ENCODE results near the gene ZNHIT6.
"Not testable (repeated sequence)": the region's sequence is repeated elsewhere in the genome, so short reads cannot be mapped to it uniquely, and the experiment has no call there.

Gene ZNHIT6

GRCh38 chr1:85707990-85708828 lies at the start of gene ZNHIT6:
ZNHIT6 (minus strand) TSS chr1:85708433; CDS start chr1:85708284, 149 bp downstream.
- peak; percentile 94 for DNase-seq (ENCODE audit: low spot score)

GRCh38 chr1:85756864-85757263 lies 48.6 kb upstream of the ZNHIT6 start:
- no peak for DNase-seq (ENCODE audit: low spot score)

- no peak for DNase-seq (ENCODE audit: low spot score)
Measured at GRCh38 chr1:85748120-85748519, 39.9 kb upstream of the ZNHIT6 start.

GRCh38 chr1:85746777-85747176 lies 38.5 kb upstream of the ZNHIT6 start:
- DNase-seq (ENCODE audit: low spot score), result no peak

GRCh38 chr1:85743814-85744213 lies 35.6 kb upstream of the ZNHIT6 start:
- DNase-seq (ENCODE audit: low spot score), result no peak

GRCh38 chr1:85734931-85735330 lies 26.7 kb upstream of the ZNHIT6 start:
- DNase-seq (ENCODE audit: low spot score), result no peak

- no peak for DNase-seq (ENCODE audit: low spot score)
Measured at GRCh38 chr1:85718678-85719340, 10.6 kb upstream of the ZNHIT6 start.

GRCh38 chr1:85714418-85715114 lies 6.3 kb upstream of the ZNHIT6 start:
- DNase-seq (ENCODE audit: low spot score), result not testable (repeated sequence)

GRCh38 chr1:85708829-85709227 lies 595 bp upstream of the ZNHIT6 start:
- DNase-seq (ENCODE audit: low spot score), result no peak

- DNase-seq (ENCODE audit: low spot score), result no peak
Measured at GRCh38 chr1:85707267-85707989, 805 bp downstream of the ZNHIT6 start.

GRCh38 chr1:85705940-85706339 lies 2.3 kb downstream of the ZNHIT6 start:
- DNase-seq (ENCODE audit: low spot score), result no peak

GRCh38 chr1:85700422-85700821 lies 7.8 kb downstream of the ZNHIT6 start:
- DNase-seq (ENCODE audit: low spot score), result no peak

GRCh38 chr1:85697895-85698294 lies 10.3 kb downstream of the ZNHIT6 start:
- no peak for DNase-seq (ENCODE audit: low spot score)

GRCh38 chr1:85692730-85693314 lies 15.4 kb downstream of the ZNHIT6 start:
- DNase-seq (ENCODE audit: low spot score), result no peak

- no peak for DNase-seq (ENCODE audit: low spot score)
Measured at GRCh38 chr1:85689775-85690404, 18.3 kb downstream of the ZNHIT6 start.

- DNase-seq (ENCODE audit: low spot score), result no peak
Measured at GRCh38 chr1:85683292-85684025, 24.8 kb downstream of the ZNHIT6 start.

- no peak for DNase-seq (ENCODE audit: low spot score)
Measured at GRCh38 chr1:85681087-85681486, 27.1 kb downstream of the ZNHIT6 start.

GRCh38 chr1:85678193-85678592 lies 30.0 kb downstream of the ZNHIT6 start:
- DNase-seq (ENCODE audit: low spot score), result no peak

GRCh38 chr1:85677656-85678055 lies 30.6 kb downstream of the ZNHIT6 start:
- DNase-seq (ENCODE audit: low spot score), result no peak

GRCh38 chr1:85672031-85672660 lies 36.1 kb downstream of the ZNHIT6 start:
- DNase-seq (ENCODE audit: low spot score), result no peak
